SK-N-SH treated with all-trans-retinoic acid at 6 μM for 48 hours (cell line): ENCODE data around the gene LAMP5.
A peak's percentile ranks its signal among the peaks of the same experiment; 100 is the strongest.

Experiments used
- ATAC-seq: fragments of 200-7000 bp; cut with Tn5 transposase; 3 replicates; pipeline ENCODE4 v1.9.1; 2020; ENCODE audit warnings: mild to moderate bottlenecking, moderate library complexity
- ARNTL ChIP-seq: fragments of 450-650 bp; formaldehyde crosslinking; IDR thresholded peaks from 2 replicates; pipeline ENCODE4 v1.5.0; 2020; ENCODE audit warnings: low read depth, mild to moderate bottlenecking, moderate library complexity, borderline replicate concordance
- BACH2 ChIP-seq: fragments of 250-450 bp; sonication (Bioruptor Pico); IDR thresholded peaks from 2 replicates; pipeline ENCODE4 v1.9.0; 2021; ENCODE audit warnings: mild to moderate bottlenecking, borderline replicate concordance
- CREB5 ChIP-seq: fragments of 250-450 bp; sonication (Bioruptor Pico); IDR thresholded peaks from 2 replicates; pipeline ENCODE4 v1.5.1; 2020; ENCODE audit warnings: low read depth, mild to moderate bottlenecking, moderate library complexity
- CSDC2 ChIP-seq: fragments of 250-450 bp; sonication (Bioruptor Pico); IDR thresholded peaks from 2 replicates; pipeline ENCODE4 v1.5.0; 2020; ENCODE audit warnings: mild to moderate bottlenecking, moderate library complexity
- CSRNP3 ChIP-seq: fragments of 250-450 bp; sonication (Bioruptor Pico); IDR thresholded peaks from 2 replicates; pipeline ENCODE4 v1.5.1; 2021; ENCODE audit warnings: mild to moderate bottlenecking, moderate library complexity
- ESRRG ChIP-seq: fragments of 250-450 bp; sonication (Bioruptor Pico); IDR thresholded peaks from 2 replicates; pipeline ENCODE4 v1.6.1; 2021; ENCODE audit warnings: mild to moderate bottlenecking
- ISL1 ChIP-seq: fragments of 250-450 bp; sonication (Bioruptor Pico); IDR thresholded peaks from 2 replicates; pipeline ENCODE4 v2.1.2; 2022; ENCODE audit warnings: mild to moderate bottlenecking, moderate library complexity
- OSR1 ChIP-seq: fragments of 250-450 bp; sonication (Bioruptor Pico); IDR thresholded peaks from 2 replicates; pipeline ENCODE4 v1.8.0; 2022; ENCODE audit warnings: moderate library complexity, mild to moderate bottlenecking, inconsistent platforms
- PATZ1 ChIP-seq: fragments of 250-450 bp; sonication (Bioruptor Pico); IDR thresholded peaks from 2 replicates; pipeline ENCODE4 v1.8.0; 2020; ENCODE audit warnings: mild to moderate bottlenecking, moderate library complexity, borderline replicate concordance
- POU6F1 ChIP-seq: fragments of 250-450 bp; sonication (Bioruptor Pico); IDR thresholded peaks from 2 replicates; pipeline ENCODE4 v1.8.0; 2021; ENCODE audit warnings: low read depth, mild to moderate bottlenecking, moderate library complexity, borderline replicate concordance
- PPARA ChIP-seq: fragments of 250-450 bp; sonication (Bioruptor Pico); IDR thresholded peaks from 2 replicates; pipeline ENCODE4 v1.5.0; 2020; ENCODE audit warnings: mild to moderate bottlenecking, borderline replicate concordance
- RARB ChIP-seq: fragments of 250-450 bp; sonication (Bioruptor Pico); IDR thresholded peaks from 2 replicates; pipeline ENCODE4 v1.8.0; 2021; ENCODE audit warnings: mild to moderate bottlenecking, moderate library complexity
- SNAI2 ChIP-seq: fragments of 250-450 bp; sonication (Bioruptor Pico); IDR thresholded peaks from 2 replicates; pipeline ENCODE4 v1.5.0; 2020; ENCODE audit warnings: mild to moderate bottlenecking, moderate library complexity
- TOX ChIP-seq: fragments of 250-450 bp; sonication (Bioruptor Pico); IDR thresholded peaks from 2 replicates; pipeline ENCODE4 v1.8.0; 2021; ENCODE audit warnings: mild to moderate bottlenecking, moderate library complexity, borderline replicate concordance
- TSHZ2 ChIP-seq: fragments of 250-450 bp; sonication (Bioruptor Pico); IDR thresholded peaks from 2 replicates; pipeline ENCODE4 v1.5.0; 2020; ENCODE audit warnings: mild to moderate bottlenecking, moderate library complexity
- ZC3H10 ChIP-seq: fragments of 250-450 bp; sonication (Bioruptor Pico); IDR thresholded peaks from 2 replicates; pipeline ENCODE4 v1.5.1; 2021; ENCODE audit warnings: mild to moderate bottlenecking, moderate library complexity
- ZFP3 ChIP-seq: fragments of 250-450 bp; sonication (Bioruptor Pico); IDR thresholded peaks from 2 replicates; pipeline ENCODE4 v1.5.0; 2020; ENCODE audit warnings: mild to moderate bottlenecking, moderate library complexity
- ZFP30 ChIP-seq: fragments of 450-650 bp; formaldehyde crosslinking; IDR thresholded peaks from 2 replicates; pipeline ENCODE4 v1.5.0; 2022; ENCODE audit warnings: mild to moderate bottlenecking, moderate library complexity
- ZNF70 ChIP-seq: fragments of 450-650 bp; formaldehyde crosslinking; IDR thresholded peaks from 2 replicates; pipeline ENCODE4 v1.5.0; 2020; ENCODE audit warnings: mild to moderate bottlenecking, moderate library complexity
- ZNF8 ChIP-seq: fragments of 450-650 bp; formaldehyde crosslinking; IDR thresholded peaks from 2 replicates; pipeline ENCODE4 v1.5.0; 2020; ENCODE audit warnings: mild to moderate bottlenecking, moderate library complexity

The LAMP5 gene

GRCh38 chr20:9520086-9520485 is 5.7 kb downstream of the LAMP5 start:
- TF ChIP-seq PPARA = no peak
- no peak for TF ChIP-seq ESRRG (CRISPR knock-in tag)
- no peak for TF ChIP-seq CREB5 (CRISPR knock-in tag)
- no peak for TF ChIP-seq ZNF70 (CRISPR knock-in tag)
- TF ChIP-seq OSR1 (CRISPR knock-in tag) = no peak
- no peak for TF ChIP-seq BACH2 (CRISPR knock-in tag)
- TF ChIP-seq ARNTL (CRISPR knock-in tag) = no peak
- TF ChIP-seq POU6F1 (CRISPR knock-in tag) = no peak
- TF ChIP-seq TOX (CRISPR knock-in tag) = no peak
- TF ChIP-seq CSDC2 (CRISPR knock-in tag) = no peak
- no peak for TF ChIP-seq ZFP30 (CRISPR knock-in tag)
- ATAC-seq = no peak

GRCh38 chr20:9523636-9524035 is 9.2 kb downstream of the LAMP5 start:
- TF ChIP-seq CSDC2 (CRISPR knock-in tag) = no peak
- no peak for TF ChIP-seq ZNF8
- no peak for TF ChIP-seq TSHZ2 (CRISPR knock-in tag)
- TF ChIP-seq PPARA = no peak
- no peak for TF ChIP-seq RARB (CRISPR knock-in tag)
- no peak for TF ChIP-seq POU6F1 (CRISPR knock-in tag)
- TF ChIP-seq OSR1 (CRISPR knock-in tag) = no peak
- TF ChIP-seq ZC3H10 = no peak
- TF ChIP-seq, all 23 proteins: peak for 0
- ATAC-seq = no peak

- peak; percentile 34 for ATAC-seq
- TF ChIP-seq ARNTL (CRISPR knock-in tag) (no peak), ISL1 (CRISPR knock-in tag) (no peak), RARB (CRISPR knock-in tag) (no peak), OSR1 (CRISPR knock-in tag) (no peak), ESRRG (CRISPR knock-in tag) (no peak), PPARA (no peak), POU6F1 (CRISPR knock-in tag) (no peak), SNAI2 (no peak), ZFP3 (no peak), CSRNP3 (CRISPR knock-in tag) (no peak), TSHZ2 (CRISPR knock-in tag) (no peak), TOX (CRISPR knock-in tag) (no peak), ZFP30 (CRISPR knock-in tag) (no peak), PATZ1 (CRISPR knock-in tag) (no peak)
Observed at GRCh38 chr20:9531581-9531980, 17.2 kb downstream of the LAMP5 start.
